HL-60 (cell line): ENCODE data around the gene FIGNL2.

Experiments used
- DNase-seq, 2 experiments: peaks; one replicate each; pipeline ENCODE4 v3.0.0-alpha.2; 2010 to 2020; ENCODE audit warnings: low read depth in 1 of 2, low spot score in 1 of 2
- H3K27ac ChIP-seq: fragments of 250-450 bp; sonication (Bioruptor Pico); replicated peaks from 2 replicates; pipeline ENCODE4 v1.5.1; 2020; ENCODE audit warnings: mild to moderate bottlenecking, moderate library complexity
- H3K27me3 ChIP-seq: fragments of 250-450 bp; sonication (Bioruptor Pico); 2 replicates; pipeline ENCODE4 v1.5.1; 2021; ENCODE audit warnings: mild to moderate bottlenecking, moderate library complexity; ENCODE audit not compliant: insufficient read depth, poor library complexity, severe bottlenecking
- H3K4me3 ChIP-seq: replicated peaks from 2 replicates; pipeline ENCODE4 v1.5.1; 2011; ENCODE audit warnings: mild to moderate bottlenecking, control low read depth, low read length; ENCODE audit not compliant: insufficient read depth
- CTCF ChIP-seq: IDR thresholded peaks from one replicate; pipeline ENCODE4 v1.5.1; 2011; ENCODE audit warnings: low read length, control low read depth, inconsistent platforms; ENCODE audit not compliant: insufficient read depth
- GABPA ChIP-seq: IDR thresholded peaks from 2 replicates; pipeline ENCODE4 v1.6.1; 2012; ENCODE audit warnings: low read depth
- POLR2AphosphoS5 ChIP-seq: IDR thresholded peaks from 2 replicates; pipeline ENCODE4 v1.6.1; 2012; ENCODE audit warnings: low read depth
- REST ChIP-seq: IDR thresholded peaks from 2 replicates; pipeline ENCODE4 v1.6.1; 2012; ENCODE audit warnings: low read depth; ENCODE audit not compliant: insufficient replicate concordance
- SPI1 ChIP-seq: IDR thresholded peaks from 2 replicates; pipeline ENCODE4 v1.6.1; 2012; ENCODE audit warnings: low read depth, mild to moderate bottlenecking, borderline replicate concordance

Gene FIGNL2

DNA sequence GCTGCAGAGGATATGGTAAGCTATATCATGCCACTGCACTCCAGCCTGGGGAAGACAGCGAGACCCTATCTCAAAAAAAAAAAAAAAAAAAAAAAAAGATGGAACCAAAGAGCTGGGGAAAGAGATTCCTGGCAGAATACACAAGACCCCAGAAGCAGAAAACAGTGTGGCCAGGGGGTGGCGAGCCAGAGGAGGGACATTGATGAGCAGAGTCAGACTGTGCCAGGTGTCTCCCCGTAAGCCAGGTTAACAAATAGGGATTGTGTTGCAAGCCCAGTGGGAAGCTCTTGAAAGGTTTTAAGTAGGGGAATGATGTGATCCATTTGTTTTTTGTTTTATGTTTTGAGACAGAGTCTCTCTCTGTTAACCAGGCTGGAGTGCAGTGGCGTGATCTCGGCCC is 56.1 kb downstream of the FIGNL2 start:
- DNase-seq, result no peak
- Histone ChIP-seq H3K4me3 (no peak overlapping the region), H3K27ac (no peak overlapping the region), H3K27me3 (no peaks in the 10 kb centered on the region)
- TF ChIP-seq CTCF, result no peak
- no peak for TF ChIP-seq SPI1
- no peak for TF ChIP-seq GABPA
- no peak for TF ChIP-seq POLR2AphosphoS5
- no peak for TF ChIP-seq REST

DNA sequence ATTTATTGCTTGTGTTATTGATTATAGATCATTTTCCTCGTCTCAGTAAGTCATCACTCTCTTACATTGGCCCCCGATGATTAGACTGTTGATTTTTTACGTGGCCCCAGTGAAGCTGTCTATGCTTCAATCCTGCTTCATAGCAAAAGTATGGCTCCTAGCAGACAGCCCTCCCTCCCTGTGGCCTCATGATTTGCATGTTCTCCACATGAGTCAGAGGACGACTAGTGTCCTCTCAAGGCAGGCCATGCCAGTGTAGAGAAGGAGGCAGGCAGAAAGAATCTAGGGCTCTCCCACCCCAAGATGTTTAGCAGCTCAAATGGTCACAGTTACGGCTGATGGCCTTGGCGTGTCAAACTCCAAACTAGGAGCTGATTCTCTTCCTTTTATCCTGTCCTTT is 59.6 kb downstream of the FIGNL2 start:
- DNase-seq, result no peak
- TF ChIP-seq CTCF, result no peak
- no peak for TF ChIP-seq POLR2AphosphoS5
- no peak for TF ChIP-seq SPI1
- no peak for TF ChIP-seq REST
- TF ChIP-seq GABPA, result no peak
- H3K27ac ChIP-seq, result no peak overlapping the region
- H3K27me3 ChIP-seq, result no peaks in the 10 kb centered on the region
- H3K4me3 ChIP-seq, result no peak overlapping the region

DNA sequence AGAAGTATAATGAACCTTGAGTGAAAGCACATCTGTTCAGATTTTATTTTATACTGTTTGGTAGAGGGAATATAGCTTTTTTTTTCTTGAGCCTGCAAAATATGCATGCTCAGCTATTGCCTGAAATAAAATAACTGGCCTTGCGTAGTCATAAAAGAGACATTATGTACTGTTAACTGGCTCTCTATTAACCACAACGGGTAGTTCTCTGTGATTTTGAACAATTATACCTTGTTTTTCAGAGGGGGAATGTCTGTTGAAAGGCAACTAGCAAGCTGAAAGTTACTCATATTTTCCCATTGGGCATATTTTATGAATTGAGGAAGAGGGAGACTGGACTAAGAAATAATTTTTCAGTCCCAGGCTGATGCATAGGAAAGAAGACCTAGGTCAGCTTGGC is 62.6 kb downstream of the FIGNL2 start:
- Histone ChIP-seq H3K27ac (no peak overlapping the region), H3K27me3 (no peaks in the 10 kb centered on the region), H3K4me3 (no peak overlapping the region)
- TF ChIP-seq CTCF, result no peak
- no peak for TF ChIP-seq REST
- TF ChIP-seq POLR2AphosphoS5, result no peak
- TF ChIP-seq GABPA, result no peak
- no peak for TF ChIP-seq SPI1
- DNase-seq, result no peak
